ENCODE measurements around the gene KREMEN2. TPM values are rescaled to one million over a fixed set of nuclear protein-coding genes. Genes with fewer than 3 reads are reported as not detected.

Gene KREMEN2
- total and polyA plus RNA-seq, 2 of the 13 experiments (the other 11 are each of a cell fraction or from before 2014, with no cell fraction given): 0.48 to 1.2 TPM

- FAIRE-seq (peak; percentile 76), DNase-seq (ENCODE audit: low spot score) (peak; percentile 97), ATAC-seq (peak; percentile 91)
- Histone ChIP-seq H3K36me3 (replicated peaks in 1 of 2; ENCODE audit: control insufficient read depth in 1 of 2, insufficient read depth in 2 of 2, low read length in 2 of 2) (no peaks in the 10 kb centered on the region), H3K9ac (ENCODE audit: insufficient read depth, low read depth, low read length) (no peak overlapping the region), H3K27me3 (ENCODE audit: control insufficient read depth in 1 of 2, insufficient read depth in 2 of 2, low read length in 2 of 2) (no peaks in the 10 kb centered on the region), H3K4me1 (ENCODE audit: insufficient read depth, low read length) (peaks cover 49% of the 10 kb centered on the region), H3K79me2 (ENCODE audit: insufficient read depth, low read length) (no peaks in the 10 kb centered on the region), H3K27ac (ENCODE audit: extremely low read length, insufficient read depth, low read length) (no peak overlapping the region), H3K4me2 (ENCODE audit: low read depth, low read length) (no peak overlapping the region; the same call in 1 of the 2 replicates), H4K20me1 (ENCODE audit: insufficient read depth, low read length) (no peaks in the 10 kb centered on the region), H2AFZ (ENCODE audit: low read length) (no peak overlapping the region), H3K9me3 (ENCODE audit: low read length) (no peaks in the 10 kb centered on the region), H3K4me3 (replicated peaks in 1 of 3; ENCODE audit: insufficient read depth in 1 of 3, low read depth in 2 of 3, low read length in 3 of 3) (peak overlapping the region in 2 of 3 experiments; percentile 27 to 46; a peak in 2 of 6 replicates)
- POLR2A ChIA-PET: interaction anchor here (0.7 to 14.2 kb wide), 7 partner anchors 9 to 98 kb away, joined by 3 to 750 read pairs (median 5); partner anchors contain the start of genes CLDN6, CLDN9, HCFC1R1 and IL32
- CTCF ChIA-PET (ENCODE audit: low intra/inter-chr PET ratio, low total read pairs): interaction anchor here (0.8 to 1.7 kb wide), 3 partner anchors 17 to 28 kb away, joined by 3 to 11 read pairs (median 4); no protein-coding TSS in a partner anchor
- 14% methylated on average over 35 of the region's 58 CpGs for WGBS (ENCODE audit: low lambda C conversion rate)
- intact Hi-C loops (cut with micrococcal nuclease; ENCODE audit: unreplicated experiment): loop anchor here (1.0 kb wide), 1 partner anchor 21 kb away; the partner anchor contains the start of gene THOC6
- no TSS peak for BruUV-seq (replicated peaks)
- in situ Hi-C loops (cut with HindIII; ENCODE audit: extremely low pct_ligation_motif_present, low pct_unique_long_range_greater_than_20kb): no loop called here
- TF ChIP-seq CBX5 (CRISPR knock-in tag; IDR thresholded peaks at IDR 0.05; ENCODE audit: borderline replicate concordance) (peak; percentile 25; the same call in 1 of the 2 replicates), SKI (IDR thresholded peaks at IDR 0.05; ENCODE audit: partially characterized antibody) (peak; percentile 43), SNAI1 (CRISPR knock-in tag; IDR thresholded peaks at IDR 0.05; ENCODE audit: borderline replicate concordance) (no peak), EP300 (IDR thresholded peaks at IDR 0.05; ENCODE audit: low read depth in 2 of 2, low read length in 2 of 2) (0 out of 4 replicates have a peak, but pooled peaks of 1 of the 2 experiments have one; percentile 4), EP300 (CRISPR knock-in tag; IDR thresholded peaks at IDR 0.05; ENCODE audit: borderline replicate concordance) (no peak), THAP11 (CRISPR knock-in tag; IDR thresholded peaks at IDR 0.05) (peak; percentile 91), AGO1 (IDR thresholded peaks at IDR 0.05; ENCODE audit: low read depth, low read length, poor library complexity, severe bottlenecking) (peak; percentile 75), TEAD3 (CRISPR knock-in tag; optimal IDR thresholded peaks at IDR 0.05; ENCODE audit: borderline replicate concordance) (peak; percentile 69), DRAP1 (CRISPR knock-in tag; IDR thresholded peaks at IDR 0.05) (peak; percentile 83), POLR2A (IDR thresholded peaks at IDR 0.05; ENCODE audit: insufficient read depth in 1 of 2, low read depth in 2 of 2, low read length in 2 of 2) (no peak; a peak in 1 of 4 replicates), TSC22D2 (CRISPR knock-in tag; IDR thresholded peaks at IDR 0.05; ENCODE audit: borderline replicate concordance) (peak; percentile 87; the same call in 1 of the 2 replicates), MLX (CRISPR knock-in tag; IDR thresholded peaks at IDR 0.05) (peak; percentile 76), ZFYVE20 (CRISPR knock-in tag; IDR thresholded peaks at IDR 0.05; ENCODE audit: borderline replicate concordance, low read depth) (no peak), ZNF264 (CRISPR knock-in tag; IDR thresholded peaks at IDR 0.05) (0 out of 2 replicates have a peak, but pooled peaks have one; percentile 38), ZNF501 (CRISPR knock-in tag; IDR thresholded peaks at IDR 0.05) (peak; percentile 56; the same call in 1 of the 2 replicates), ZBTB2 (CRISPR knock-in tag; IDR thresholded peaks at IDR 0.05; ENCODE audit: low read depth) (no peak), ZNF18 (CRISPR knock-in tag; IDR thresholded peaks at IDR 0.05; ENCODE audit: insufficient replicate concordance) (no peak), CC2D1A (CRISPR knock-in tag; IDR thresholded peaks at IDR 0.05) (no peak), ZNF543 (CRISPR knock-in tag; IDR thresholded peaks at IDR 0.05) (0 out of 2 replicates have a peak, but pooled peaks have one; percentile 31), RBFOX2 (IDR thresholded peaks at IDR 0.05; ENCODE audit: low read depth, low read length) (peak; percentile 53)
Measured at GRCh38 chr16:3003582-3004270, 39.7 kb downstream of the KREMEN2 start.

All from HepG2 (cell line).